Endometrial microvascular endothelial cells (primary cell): ENCODE results near the gene ACSS2. TPM values are rescaled to one million over a fixed set of nuclear protein-coding genes. Genes with fewer than 3 reads are reported as not detected.

Experiments
- in situ Hi-C: cut with HindIII; loops from 2 replicates; pipeline ENCODE4 v1.10.0; 2017; ENCODE audit warnings: low sequenced_read_pairs, low pct_unique_long_range_greater_than_20kb; ENCODE audit errors: inconsistent ontology term
- total RNA-seq: library from RNA; depleted of rRNA; stranded (reverse); fragments of >200 nt; gene quantifications from one replicate; pipeline ENCODE4 v1.2.3, GENCODE V29; 2015; ENCODE audit errors: inconsistent ontology term

ACSS2 gene
- total RNA-seq, result 38.2 TPM

GRCh38 chr20:34876406-34877282 lies at the start of gene ACSS2:
ACSS2 (plus strand) TSS chr20:34876612; CDS start chr20:34876646, 34 bp downstream.
- in situ Hi-C loops, result no loop called here

GRCh38 chr20:34829191-34829590 lies 47.2 kb upstream of the ACSS2 start:
- in situ Hi-C loops, result no loop called here

- in situ Hi-C loops, result no loop called here
Measured at GRCh38 chr20:34831936-34832335, 44.5 kb upstream of the ACSS2 start.

- in situ Hi-C loops, result no loop called here
Measured at GRCh38 chr20:34834459-34834893, 41.9 kb upstream of the ACSS2 start.

GRCh38 chr20:34842143-34842542 lies 34.3 kb upstream of the ACSS2 start:
- in situ Hi-C loops, result no loop called here

GRCh38 chr20:34843421-34843820 lies 33.0 kb upstream of the ACSS2 start:
- in situ Hi-C loops, result no loop called here

GRCh38 chr20:34848597-34848996 lies 27.8 kb upstream of the ACSS2 start:
- in situ Hi-C loops, result no loop called here

GRCh38 chr20:34849778-34850177 lies 26.6 kb upstream of the ACSS2 start:
- in situ Hi-C loops, result no loop called here

GRCh38 chr20:34850969-34851368 lies 25.4 kb upstream of the ACSS2 start:
- in situ Hi-C loops, result no loop called here

- in situ Hi-C loops, result no loop called here
Measured at GRCh38 chr20:34852298-34852697, 24.1 kb upstream of the ACSS2 start.

GRCh38 chr20:34859367-34859766 lies 17.0 kb upstream of the ACSS2 start:
- in situ Hi-C loops, result no loop called here

GRCh38 chr20:34859826-34860545 lies 16.4 kb upstream of the ACSS2 start:
- in situ Hi-C loops, result no loop called here

GRCh38 chr20:34861386-34862084 lies 14.9 kb upstream of the ACSS2 start:
- in situ Hi-C loops, result no loop called here

GRCh38 chr20:34862724-34863123 lies 13.7 kb upstream of the ACSS2 start:
- in situ Hi-C loops, result no loop called here

GRCh38 chr20:34863421-34863965 lies 12.9 kb upstream of the ACSS2 start:
- in situ Hi-C loops, result no loop called here

GRCh38 chr20:34864216-34864615 lies 12.2 kb upstream of the ACSS2 start:
- in situ Hi-C loops, result no loop called here

GRCh38 chr20:34871320-34871926 lies 5.0 kb upstream of the ACSS2 start:
- in situ Hi-C loops, result no loop called here

GRCh38 chr20:34871966-34872621 lies 4.3 kb upstream of the ACSS2 start:
- in situ Hi-C loops, result no loop called here
